Heart right ventricle (tissue), 16 donors: ENCODE results near the gene MICAL3. TPM values are rescaled to one million over a fixed set of nuclear protein-coding genes. Genes with fewer than 3 reads are reported as not detected.

ENCODE experiments used
- ATAC-seq, 8 donors: fragments of 200-7000 bp; cut with Tn5 transposase; one replicate each; pipeline ENCODE4 v1.9.1; 2020; ENCODE audit warnings: mild to moderate bottlenecking in 8 of 8, moderate library complexity in 8 of 8, moderate number of reproducible peaks in 1 of 8
- DNase-seq, 2 donors: peaks; one replicate each; pipeline ENCODE4 v3.0.0-alpha.2; 2020
- H3K27ac ChIP-seq, 10 donors: fragments of 200-600 bp; sonication (generic) in 2 of 10; one replicate each; pipeline versions ENCODE4 v1.5.0 to v1.8.0; 2020 to 2022; ENCODE audit warnings: mild to moderate bottlenecking in 3 of 10
- H3K27me3 ChIP-seq, 7 donors: fragments of 200-600 bp; one replicate each; pipeline ENCODE4 v1.8.0; 2021 to 2022; ENCODE audit warnings: mild to moderate bottlenecking in 2 of 7
- H3K36me3 ChIP-seq, 9 donors: fragments of 200-600 bp; sonication (generic) in 1 of 9; one replicate each; pipeline versions ENCODE4 v1.5.0 to v1.8.0; 2020 to 2022; ENCODE audit warnings: mild to moderate bottlenecking in 2 of 9
- H3K4me1 ChIP-seq, 9 donors: fragments of 200-600 bp; sonication (generic) in 1 of 9; one replicate each; pipeline versions ENCODE4 v1.5.0 to v1.8.0; 2020 to 2022; ENCODE audit warnings: mild to moderate bottlenecking in 4 of 9
- H3K4me3 ChIP-seq, 10 donors: fragments of 200-600 bp; sonication (generic) in 2 of 10; one replicate each; pipeline versions ENCODE4 v1.5.0 to v1.8.0; 2020 to 2022; ENCODE audit warnings: mild to moderate bottlenecking in 7 of 10, moderate library complexity in 2 of 10
- H3K9me3 ChIP-seq, 11 donors: fragments of 200-600 bp in 10 of 11; sonication (generic) in 2 of 11; one replicate each; pipeline versions ENCODE4 v1.5.0 to v1.8.0; 2013 to 2022; ENCODE audit warnings: mild to moderate bottlenecking in 2 of 11, control low read depth in 1 of 11, moderate library complexity in 1 of 11
- CTCF ChIP-seq, 9 donors: fragments of 200-600 bp; sonication (generic) in 2 of 9; IDR thresholded peaks; one replicate each; pipeline versions ENCODE4 v1.5.0 to v1.8.0; 2021 to 2022; ENCODE audit warnings: antibody characterized with exemption in 9 of 9, mild to moderate bottlenecking in 5 of 9, moderate library complexity in 1 of 9
- WGBS, 2 donors: extraction: QIAGEN DNeasy Blood & Tissue Kit; methylation state at CpG; one replicate each; pipeline ENCODE4 v1.1.7; 2013; ENCODE audit warnings: inconsistent platforms in 1 of 2; 5-methylcytosine and 5-hydroxymethylcytosine counted together
- intact Hi-C, 10 donors: fragments of 100-400 bp; cut with DNase I; formaldehyde crosslinking; loops; one replicate each; pipeline versions ENCODE4 v1.11.1 to v1.14.2; 2022
- polyA plus RNA-seq, 2 donors: library from polyadenylated mRNA; stranded (reverse); fragments of 200-250 nt; gene quantifications; one replicate each; pipeline ENCODE4 v1.2.3, GENCODE V29; 2013
- total RNA-seq, 10 donors: library from RNA; stranded (reverse); fragmentation: NEBNext Ultra II Directional in 3 of 10; extraction: Animal tissue kit (Norgen Biotek cat#: 25700) in 3 of 10; gene quantifications; one replicate each; pipeline versions ENCODE4 v1.2.1 to v1.2.4, GENCODE V29; 2021 to 2023
- donor health status: Arrhythmogenic right ventricular cardiomyopathy.
- donor health status: ischemic (EF 13 %, LVEDD 7.1; RV severe dilation, severe dysfunction).
- donor health status: healthy with polysubstance abuse.
- donor health status: DM: no; HTN: yes; CAD: no.
- donor health status: DM: no; HTN: no; CAD: no.
- donor health status: ischemic (EF 25% LVEDD 6.9; RV normal size, moderate dysfunction).
- donor health status: ischemic (EF 25% LVEDD 5.7; RV mildly dilated, moderate dysfunction).
- donor health status: healthy.
- donor health status: DM: yes; HTN: yes; CAD: no.
- donor health status: Ischemic cardiomyopathy.
- donor health status: ischemic (EF 35%, LVEDD 5.7; RV mildly dilated, moderate dysfunction).
- donor health status: nonischemic (EF 11% LVEDD 7.7; RV severe dilation, severe dysfunction).
- donor health status: DM: yes; HTN: yes; CAD: no.
- donor health status: PGD.
- donor health status: ischemic (EF 29% LVEDD 5.4; RV normal size, mild dysfunction).
- donor health status: nonischemic (EF 23%, LVEDD 6.1; RV moderate dilation, normal function).

The MICAL3 gene
- total and polyA plus RNA-seq, 12 donors: 13.2 to 137 (median 109) TPM

GRCh38 chr22:17974087-17974486, 50.3 kb downstream of the MICAL3 start:
- no peak overlapping the region for H3K4me3 ChIP-seq
- WGBS, 2 donors: 41 to 58% methylated on average over 3 of the region's 3 CpGs
- ATAC-seq (no peak), DNase-seq (no peak)
- H3K9me3 ChIP-seq: no peaks in the 10 kb centered on the region
- TF ChIP-seq CTCF (IDR thresholded peaks at IDR 0.05): no peak
- peaks cover 10 to 71% (median 52%) of the 10 kb centered on the region in 9 donors for H3K4me1 ChIP-seq
- intact Hi-C loops: loop anchor here in 1 of 10 donors (10.0 kb wide), 1 partner anchor 61 kb away; no protein-coding TSS in a partner anchor
- H3K36me3 ChIP-seq: peaks cover 0 to 6% (median 0%) of the 10 kb centered on the region in 9 donors
- H3K27me3 ChIP-seq: no peaks in the 10 kb centered on the region
- H3K27ac ChIP-seq: peak overlapping the region in 1 of 10 donors; percentile 13

GRCh38 chr22:17973217-17973616, 51.1 kb downstream of the MICAL3 start:
- H3K27ac ChIP-seq: peak overlapping the region in 6 of 10 donors; percentile 12 to 73 (median 53)

GRCh38 chr22:17972385-17973191, 51.8 kb downstream of the MICAL3 start:
- H3K27me3 ChIP-seq: no peaks in the 10 kb centered on the region
- H3K4me3 ChIP-seq: no peak overlapping the region
- H3K9me3 ChIP-seq: no peaks in the 10 kb centered on the region
- peaks cover 10 to 78% (median 52%) of the 10 kb centered on the region in 9 donors for H3K4me1 ChIP-seq
- ATAC-seq (peak in 7 of 8 donors; percentile 26 to 67 (median 45)), DNase-seq (peak in 1 of 2 donors; percentile 29)
- peak overlapping the region in 8 of 10 donors; percentile 12 to 73 (median 47) for H3K27ac ChIP-seq
- TF ChIP-seq CTCF (IDR thresholded peaks at IDR 0.05): no peak
- peaks cover 0 to 6% (median 0%) of the 10 kb centered on the region in 9 donors for H3K36me3 ChIP-seq
- 68 to 72% methylated on average over 16 of the region's 16 CpGs for WGBS, 2 donors
- intact Hi-C loops: loop anchor here in 1 of 10 donors (10.0 kb wide), 1 partner anchor 62 kb away; no protein-coding TSS in a partner anchor

More at GRCh38 chr22:17973217-17973616, 51.1 kb downstream of the MICAL3 start:
- intact Hi-C loops: loop anchor here in 1 of 10 donors (10.0 kb wide), 1 partner anchor 62 kb away; no protein-coding TSS in a partner anchor
- WGBS, 2 donors: 88 to 89% methylated on average over 6 of the region's 6 CpGs
- Histone ChIP-seq H3K27me3 (no peaks in the 10 kb centered on the region), H3K9me3 (no peaks in the 10 kb centered on the region), H3K36me3 (peaks cover 0 to 6% (median 0%) of the 10 kb centered on the region in 9 donors), H3K4me3 (no peak overlapping the region), H3K4me1 (peaks cover 10 to 78% (median 52%) of the 10 kb centered on the region in 9 donors)
- TF ChIP-seq CTCF (IDR thresholded peaks at IDR 0.05): no peak
- ATAC-seq (no peak), DNase-seq (no peak)

- Histone ChIP-seq H3K9me3 (no peaks in the 10 kb centered on the region), H3K27me3 (no peaks in the 10 kb centered on the region), H3K27ac (peak overlapping the region in 5 of 10 donors; percentile 12 to 73 (median 59)), H3K36me3 (peaks cover 0 to 6% (median 0%) of the 10 kb centered on the region in 9 donors), H3K4me3 (no peak overlapping the region), H3K4me1 (peaks cover 10 to 82% (median 54%) of the 10 kb centered on the region in 9 donors)
- 77 to 82% methylated on average over 9 of the region's 9 CpGs for WGBS, 2 donors
- ATAC-seq (no peak), DNase-seq (no peak)
- intact Hi-C loops: loop anchor here in 1 of 10 donors (10.0 kb wide), 1 partner anchor 63 kb away; no protein-coding TSS in a partner anchor
- no peak for TF ChIP-seq CTCF (IDR thresholded peaks at IDR 0.05)
Measured at GRCh38 chr22:17971711-17972110, 52.6 kb downstream of the MICAL3 start.
